ENCODE results near the gene PTPRN2. TPM values are rescaled to one million over a fixed set of nuclear protein-coding genes. Genes with fewer than 3 reads are reported as not detected.

The PTPRN2 gene
- total RNA-seq, 1 experiment from 2014 or later = 1.1 TPM

DNA sequence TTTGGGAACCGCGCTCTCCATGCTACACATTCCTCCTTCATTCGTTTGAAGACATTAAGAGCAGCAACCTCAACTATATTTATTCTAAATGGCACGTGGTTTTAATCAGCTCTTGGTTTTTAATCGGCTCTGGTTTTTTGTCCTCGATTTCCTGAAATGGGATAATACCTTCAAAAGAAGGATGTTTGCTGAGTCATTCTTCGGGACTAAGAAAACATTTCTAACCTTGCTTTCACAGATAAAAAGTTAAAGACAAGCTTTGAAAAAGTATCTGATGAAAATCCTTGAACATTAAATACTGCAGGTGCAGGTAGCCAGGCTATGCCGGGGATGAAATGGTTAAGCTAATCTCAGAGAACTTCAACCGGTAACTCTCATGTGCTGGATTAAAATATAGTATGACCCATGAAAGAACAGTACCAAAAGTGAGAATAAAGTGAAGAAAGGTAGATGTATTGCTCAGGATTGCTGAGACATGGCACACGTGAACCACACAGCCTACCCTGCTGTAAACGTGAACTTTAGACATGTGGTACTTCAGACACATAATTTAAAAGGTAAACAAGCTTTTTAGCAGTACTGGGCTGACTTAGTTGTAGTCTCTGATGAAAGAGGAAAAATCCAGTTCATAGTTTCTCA is 89.1 kb downstream of the PTPRN2 start:
- no TSS peak for BruUV-seq (replicated peaks)
- ChIA-PET POLR2A (no interaction called here), CTCF (no interaction called here)
- Histone ChIP-seq H3K4me3 (ENCODE audit: low read depth in 2 of 2, low read length in 2 of 2) (no peak overlapping the region), H3K36me3 (ENCODE audit: control insufficient read depth, insufficient read depth, low read length) (no peaks in the 10 kb centered on the region), H3K27me3 (ENCODE audit: control insufficient read depth, insufficient read depth, low read length) (no peaks in the 10 kb centered on the region), H3K9me3 (ENCODE audit: control insufficient read depth, insufficient read depth, low read depth, low read length) (no peaks in the 10 kb centered on the region), H3K4me1 (ENCODE audit: control insufficient read depth, insufficient read depth, low read length) (no peaks in the 10 kb centered on the region), H3K27ac (ENCODE audit: low read length) (no peak overlapping the region)
- no peak for TF ChIP-seq TCF7L2 (IDR thresholded peaks at IDR 0.05; ENCODE audit: low read depth, low read length)
- TF ChIP-seq POLR2AphosphoS5 (IDR thresholded peaks at IDR 0.05; ENCODE audit: low read depth, low read length) = no peak
- TF ChIP-seq, protein P1, sequence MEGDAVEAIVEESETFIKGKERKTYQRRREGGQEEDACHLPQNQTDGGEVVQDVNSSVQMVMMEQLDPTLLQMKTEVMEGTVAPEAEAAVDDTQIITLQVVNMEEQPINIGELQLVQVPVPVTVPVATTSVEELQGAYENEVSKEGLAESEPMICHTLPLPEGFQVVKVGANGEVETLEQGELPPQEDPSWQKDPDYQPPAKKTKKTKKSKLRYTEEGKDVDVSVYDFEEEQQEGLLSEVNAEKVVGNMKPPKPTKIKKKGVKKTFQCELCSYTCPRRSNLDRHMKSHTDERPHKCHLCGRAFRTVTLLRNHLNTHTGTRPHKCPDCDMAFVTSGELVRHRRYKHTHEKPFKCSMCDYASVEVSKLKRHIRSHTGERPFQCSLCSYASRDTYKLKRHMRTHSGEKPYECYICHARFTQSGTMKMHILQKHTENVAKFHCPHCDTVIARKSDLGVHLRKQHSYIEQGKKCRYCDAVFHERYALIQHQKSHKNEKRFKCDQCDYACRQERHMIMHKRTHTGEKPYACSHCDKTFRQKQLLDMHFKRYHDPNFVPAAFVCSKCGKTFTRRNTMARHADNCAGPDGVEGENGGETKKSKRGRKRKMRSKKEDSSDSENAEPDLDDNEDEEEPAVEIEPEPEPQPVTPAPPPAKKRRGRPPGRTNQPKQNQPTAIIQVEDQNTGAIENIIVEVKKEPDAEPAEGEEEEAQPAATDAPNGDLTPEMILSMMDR (IDR thresholded peaks at IDR 0.05) = no peak
- TF ChIP-seq, protein P2, sequence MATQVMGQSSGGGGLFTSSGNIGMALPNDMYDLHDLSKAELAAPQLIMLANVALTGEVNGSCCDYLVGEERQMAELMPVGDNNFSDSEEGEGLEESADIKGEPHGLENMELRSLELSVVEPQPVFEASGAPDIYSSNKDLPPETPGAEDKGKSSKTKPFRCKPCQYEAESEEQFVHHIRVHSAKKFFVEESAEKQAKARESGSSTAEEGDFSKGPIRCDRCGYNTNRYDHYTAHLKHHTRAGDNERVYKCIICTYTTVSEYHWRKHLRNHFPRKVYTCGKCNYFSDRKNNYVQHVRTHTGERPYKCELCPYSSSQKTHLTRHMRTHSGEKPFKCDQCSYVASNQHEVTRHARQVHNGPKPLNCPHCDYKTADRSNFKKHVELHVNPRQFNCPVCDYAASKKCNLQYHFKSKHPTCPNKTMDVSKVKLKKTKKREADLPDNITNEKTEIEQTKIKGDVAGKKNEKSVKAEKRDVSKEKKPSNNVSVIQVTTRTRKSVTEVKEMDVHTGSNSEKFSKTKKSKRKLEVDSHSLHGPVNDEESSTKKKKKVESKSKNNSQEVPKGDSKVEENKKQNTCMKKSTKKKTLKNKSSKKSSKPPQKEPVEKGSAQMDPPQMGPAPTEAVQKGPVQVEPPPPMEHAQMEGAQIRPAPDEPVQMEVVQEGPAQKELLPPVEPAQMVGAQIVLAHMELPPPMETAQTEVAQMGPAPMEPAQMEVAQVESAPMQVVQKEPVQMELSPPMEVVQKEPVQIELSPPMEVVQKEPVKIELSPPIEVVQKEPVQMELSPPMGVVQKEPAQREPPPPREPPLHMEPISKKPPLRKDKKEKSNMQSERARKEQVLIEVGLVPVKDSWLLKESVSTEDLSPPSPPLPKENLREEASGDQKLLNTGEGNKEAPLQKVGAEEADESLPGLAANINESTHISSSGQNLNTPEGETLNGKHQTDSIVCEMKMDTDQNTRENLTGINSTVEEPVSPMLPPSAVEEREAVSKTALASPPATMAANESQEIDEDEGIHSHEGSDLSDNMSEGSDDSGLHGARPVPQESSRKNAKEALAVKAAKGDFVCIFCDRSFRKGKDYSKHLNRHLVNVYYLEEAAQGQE (IDR thresholded peaks at IDR 0.05; ENCODE audit: insufficient read depth in 1 of 2, low read depth in 2 of 2, low read length in 1 of 2) = no peak
- TF ChIP-seq SIN3A (IDR thresholded peaks at IDR 0.05; ENCODE audit: borderline replicate concordance, insufficient read depth, low read depth, low read length) = no peak
- ATAC-seq = no peak
- in situ Hi-C loops (cut with HindIII; ENCODE audit: low pct_unique_long_range_greater_than_20kb, low sequenced_read_pairs) (no loop called here), intact Hi-C loops (cut with micrococcal nuclease; ENCODE audit: unreplicated experiment) (no loop called here)
- DNase-seq (ENCODE audit: low read depth, low spot score) = no peak

DNA sequence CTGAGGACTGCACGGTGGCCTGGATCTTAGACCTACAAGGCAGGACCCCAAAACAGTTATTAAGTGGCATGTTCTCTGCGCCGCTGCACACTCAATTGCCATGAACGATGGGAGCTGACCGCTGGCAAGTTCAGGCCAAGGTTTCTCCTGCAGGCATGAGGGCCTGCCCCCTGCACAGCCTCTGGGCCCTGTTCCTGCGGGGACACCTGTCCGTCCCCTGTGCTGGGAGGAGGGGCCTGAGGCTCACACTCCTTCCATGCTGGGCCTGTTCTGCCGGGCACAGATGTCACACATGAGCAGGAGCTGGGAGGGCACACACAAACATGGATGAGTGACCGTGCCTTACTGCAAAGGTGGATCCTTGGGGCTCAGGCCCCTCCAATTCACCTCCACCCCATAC is 90.0 kb downstream of the PTPRN2 start:
- Histone ChIP-seq H3K27ac (ENCODE audit: low read length) (no peak overlapping the region), H3K4me3 (ENCODE audit: low read depth in 2 of 2, low read length in 2 of 2) (no peak overlapping the region), H3K9me3 (ENCODE audit: control insufficient read depth, insufficient read depth, low read depth, low read length) (no peaks in the 10 kb centered on the region), H3K36me3 (ENCODE audit: control insufficient read depth, insufficient read depth, low read length) (no peaks in the 10 kb centered on the region), H3K4me1 (ENCODE audit: control insufficient read depth, insufficient read depth, low read length) (no peaks in the 10 kb centered on the region), H3K27me3 (ENCODE audit: control insufficient read depth, insufficient read depth, low read length) (no peaks in the 10 kb centered on the region)
- TF ChIP-seq SIN3A (IDR thresholded peaks at IDR 0.05; ENCODE audit: borderline replicate concordance, insufficient read depth, low read depth, low read length) = no peak
- TF ChIP-seq, protein P1 (IDR thresholded peaks at IDR 0.05) = no peak
- TF ChIP-seq, protein P2 (IDR thresholded peaks at IDR 0.05; ENCODE audit: insufficient read depth in 1 of 2, low read depth in 2 of 2, low read length in 1 of 2) = no peak
- ATAC-seq = no peak
- BruUV-seq (replicated peaks) = no TSS peak
- intact Hi-C loops (cut with micrococcal nuclease; ENCODE audit: unreplicated experiment) (no loop called here), in situ Hi-C loops (cut with HindIII; ENCODE audit: low pct_unique_long_range_greater_than_20kb, low sequenced_read_pairs) (no loop called here)
- ChIA-PET POLR2A (no interaction called here), CTCF (no interaction called here)
- no peak for DNase-seq (ENCODE audit: low read depth, low spot score)
